Caco-2 (cell line): ENCODE data around the gene CACNA1C. TPM values are rescaled to one million over a fixed set of nuclear protein-coding genes. Genes with fewer than 3 reads are reported as not detected.

Experiments
- BruUV-seq: library from RNA; stranded (reverse); fragments of 400-500 nt; replicated peaks from 2 replicates; lab custom pipeline; 2021; lab: Mats Ljungman, UMichigan
- CTCF ChIA-PET: fragments of 300-600 bp; sonication (Branson Sonifier 250); formaldehyde crosslinking; loops from one replicate; lab custom pipeline; 2022; ENCODE audit warnings: antibody characterized with exemption; lab: Charles Lee
- POLR2A ChIA-PET: fragments of 300-600 bp; sonication (Branson Sonifier 250); formaldehyde crosslinking; loops from one replicate; lab custom pipeline; 2022; ENCODE audit warnings: antibody characterized with exemption; lab: Charles Lee
- DNase-seq, 2 experiments: peaks; one replicate each; pipeline versions ENCODE4 v3.0.0 to v3.0.0-alpha.2; 2020 to 2022
- H3K27me3 ChIP-seq: replicated peaks from 2 replicates; pipeline ENCODE4 v1.6.0; 2011; ENCODE audit warnings: low read length; ENCODE audit not compliant: control insufficient read depth, insufficient read depth
- H3K36me3 ChIP-seq: 2 replicates; pipeline ENCODE4 v1.5.1; 2011; ENCODE audit warnings: low read length; ENCODE audit not compliant: control insufficient read depth, insufficient read depth
- H3K4me1 ChIP-seq: fragments of 250-450 bp; sonication (Bioruptor Pico); 2 replicates; pipeline ENCODE4 v1.5.1; 2020; ENCODE audit warnings: mild to moderate bottlenecking
- H3K4me3 ChIP-seq: 2 replicates; pipeline ENCODE4 v1.5.1; 2011; ENCODE audit warnings: low read depth, mild to moderate bottlenecking, control low read depth, low read length
- H3K9me3 ChIP-seq: fragments of 250-450 bp; sonication (Bioruptor Pico); 2 replicates; pipeline ENCODE4 v1.5.1; 2020; ENCODE audit warnings: mild to moderate bottlenecking, moderate library complexity
- H3K27ac Mint-ChIP-seq: one replicate; pipeline ENCODE4 v1.8.0; 2022; ENCODE audit warnings: mixed read lengths; ENCODE audit not compliant: unreplicated experiment
- H3K27me3 Mint-ChIP-seq: one replicate; pipeline ENCODE4 v1.8.0; 2022; ENCODE audit warnings: mixed read lengths; ENCODE audit not compliant: insufficient read depth, unreplicated experiment
- H3K36me3 Mint-ChIP-seq: one replicate; pipeline ENCODE4 v1.8.0; 2022; ENCODE audit warnings: mild to moderate bottlenecking, mixed read lengths; ENCODE audit not compliant: insufficient read depth, unreplicated experiment
- H3K4me1 Mint-ChIP-seq: one replicate; pipeline ENCODE4 v1.8.0; 2022; ENCODE audit warnings: low read depth, mixed read lengths; ENCODE audit not compliant: unreplicated experiment
- H3K4me3 Mint-ChIP-seq: one replicate; pipeline ENCODE4 v1.8.0; 2022; ENCODE audit warnings: mild to moderate bottlenecking, moderate library complexity, mixed read lengths; ENCODE audit not compliant: unreplicated experiment
- H3K9me3 Mint-ChIP-seq: one replicate; pipeline ENCODE4 v1.8.0; 2022; ENCODE audit warnings: mixed read lengths; ENCODE audit not compliant: unreplicated experiment
- CTCF ChIP-seq, 2 experiments: fragments of 200-600 bp in 1 of 2; IDR thresholded peaks; 1 replicate in 1 of 2; 2 replicates in 1 of 2; pipeline versions ENCODE4 v1.5.1 to v1.8.0; 2011 to 2022; ENCODE audit warnings: antibody characterized with exemption in 1 of 2, control low read depth in 1 of 2, inconsistent platforms in 1 of 2, low read depth in 1 of 2, low read length in 1 of 2, mild to moderate bottlenecking in 1 of 2, moderate library complexity in 1 of 2; ENCODE audit not compliant: insufficient read depth in 1 of 2, severe bottlenecking in 1 of 2, unreplicated experiment in 1 of 2
- intact Hi-C: fragments of 100-400 bp; cut with micrococcal nuclease; formaldehyde crosslinking; loops from one replicate; pipeline ENCODE4 v1.10.0; 2022; ENCODE audit not compliant: unreplicated experiment
- total RNA-seq: library from RNA; stranded (reverse); gene quantifications from 2 replicates; pipeline ENCODE4 v1.2.3, GENCODE V29; 2022

CACNA1C gene
- total RNA-seq, 1 experiment from 2014 or later = not detected

GRCh38 chr12:2429032-2429431 is 376.2 kb downstream of the CACNA1C start:
- DNase-seq = no peak
- Histone ChIP-seq H3K9me3 (0 out of 2 replicates have a peak, but pooled peaks cover 3% of the 10 kb centered on the region), H3K27me3 (peaks cover 4% of the 10 kb centered on the region; the same call in 1 of the 2 replicates), H3K36me3 (no peaks in the 10 kb centered on the region), H3K4me3 (no peak overlapping the region), H3K4me1 (no peaks in the 10 kb centered on the region)
- CTCF ChIA-PET = no interaction called here
- Mint-ChIP-seq H3K4me1 (no peaks in the 10 kb centered on the region), H3K27ac (no peak overlapping the region), H3K9me3 (no peaks in the 10 kb centered on the region), H3K4me3 (no peak overlapping the region), H3K36me3 (no peaks in the 10 kb centered on the region), H3K27me3 (peaks cover 28% of the 10 kb centered on the region)
- no peak for TF ChIP-seq CTCF (IDR thresholded peaks at IDR 0.05; ENCODE audit: insufficient read depth in 1 of 2, low read depth in 1 of 2, low read length in 1 of 2, severe bottlenecking in 1 of 2, unreplicated experiment in 1 of 2)
- POLR2A ChIA-PET = no interaction called here
- no TSS peak for BruUV-seq
- intact Hi-C loops = no loop called here

- H3K36me3 Mint-ChIP-seq = no peaks in the 10 kb centered on the region
- POLR2A ChIA-PET = no interaction called here
- Histone ChIP-seq H3K36me3 (no peaks in the 10 kb centered on the region), H3K4me3 (no peak overlapping the region), H3K27me3 (peaks cover 4% of the 10 kb centered on the region; the same call in 1 of the 2 replicates), H3K4me1 (no peaks in the 10 kb centered on the region), H3K9me3 (no peaks in the 10 kb centered on the region)
- CTCF ChIA-PET = no interaction called here
- BruUV-seq = no TSS peak
- H3K9me3 Mint-ChIP-seq = no peaks in the 10 kb centered on the region
- no peak for DNase-seq
- peaks cover 31% of the 10 kb centered on the region for H3K27me3 Mint-ChIP-seq
- no peak for TF ChIP-seq CTCF (IDR thresholded peaks at IDR 0.05; ENCODE audit: insufficient read depth in 1 of 2, low read depth in 1 of 2, low read length in 1 of 2, severe bottlenecking in 1 of 2, unreplicated experiment in 1 of 2)
- intact Hi-C loops = no loop called here
- H3K27ac Mint-ChIP-seq = no peak overlapping the region
- H3K4me3 Mint-ChIP-seq = no peak overlapping the region
- no peaks in the 10 kb centered on the region for H3K4me1 Mint-ChIP-seq
Observed at GRCh38 chr12:2431810-2432209, 379.0 kb downstream of the CACNA1C start.

- intact Hi-C loops = no loop called here
- no peak overlapping the region for H3K4me3 ChIP-seq
- Mint-ChIP-seq H3K4me1 (no peaks in the 10 kb centered on the region), H3K27ac (no peak overlapping the region), H3K4me3 (no peak overlapping the region), H3K9me3 (peaks cover 8% of the 10 kb centered on the region), H3K36me3 (no peaks in the 10 kb centered on the region), H3K27me3 (peaks cover 28% of the 10 kb centered on the region)
- H3K4me1 ChIP-seq = no peaks in the 10 kb centered on the region
- ChIA-PET POLR2A (no interaction called here), CTCF (no interaction called here)
- no peak for DNase-seq
- no peaks in the 10 kb centered on the region for H3K36me3 ChIP-seq
- no peaks in the 10 kb centered on the region for H3K9me3 ChIP-seq
- TF ChIP-seq CTCF (IDR thresholded peaks at IDR 0.05; ENCODE audit: insufficient read depth in 1 of 2, low read depth in 1 of 2, low read length in 1 of 2, severe bottlenecking in 1 of 2, unreplicated experiment in 1 of 2) = no peak
- no TSS peak for BruUV-seq
- peaks cover 4% of the 10 kb centered on the region; the same call in 1 of the 2 replicates for H3K27me3 ChIP-seq
Observed at GRCh38 chr12:2432856-2433255, 380.1 kb downstream of the CACNA1C start.
